ENCODE data around the gene WIPF2. TPM values are rescaled to one million over a fixed set of nuclear protein-coding genes. Genes with fewer than 3 reads are reported as not detected.
"Not testable (repeated sequence)": the region's sequence is repeated elsewhere in the genome, so short reads cannot be mapped to it uniquely, and the experiment has no call there.

Gene WIPF2
- total RNA-seq, 4 donors from 2014 or later: 4.6 to 6.2 (median 5.4) TPM

- in situ Hi-C loops (cut with MboI; ENCODE audit: low sequenced_read_pairs in 4 of 4): loop anchor here in 1 of 4 donors (25.0 kb wide), 1 partner anchor 137 kb away; the partner anchor contains the start of gene GJD3
- H3K27ac ChIP-seq: peak overlapping the region; percentile 5 to 46 (median 28)
- H3K27me3 ChIP-seq: no peaks in the 10 kb centered on the region
- no peak overlapping the region for H3K4me3 ChIP-seq
- H3K4me1 ChIP-seq: peaks cover 10 to 11% of the 10 kb centered on the region in 2 donors
- no peaks in the 10 kb centered on the region for H3K9me3 ChIP-seq
- ATAC-seq (no peak), DNase-seq (no peak)
- TF ChIP-seq CTCF (IDR thresholded peaks at IDR 0.05 in 4 of 5, conservative IDR thresholded peaks at IDR 0.05 in 1 of 5) (no peak), POLR2A (IDR thresholded peaks at IDR 0.05) (no peak)
- no peaks in the 10 kb centered on the region for H3K36me3 ChIP-seq
- intact Hi-C loops (cut with DNase I; ENCODE audit: low total_unique reads): no loop called here
Observed at GRCh38 chr17:40224718-40225550, 5.8 kb downstream of the WIPF2 start.

- in situ Hi-C loops (cut with MboI; ENCODE audit: low sequenced_read_pairs in 4 of 4); intact Hi-C loops (cut with DNase I; ENCODE audit: low total_unique reads); H3K4me3 ChIP-seq; H3K27me3 ChIP-seq; ATAC-seq; H3K27ac ChIP-seq; DNase-seq; H3K9me3 ChIP-seq: not testable (repeated sequence)
- Histone ChIP-seq H3K4me1 (peaks cover 0 to 18% of the 10 kb centered on the region in 2 donors), H3K36me3 (peaks cover 0 to 17% of the 10 kb centered on the region in 2 donors)
Observed at GRCh38 chr17:40229146-40229545, 10.0 kb downstream of the WIPF2 start.

- H3K4me1 ChIP-seq: peaks cover 0 to 8% of the 10 kb centered on the region in 2 donors
- H3K27me3 ChIP-seq: no peaks in the 10 kb centered on the region
- DNase-seq: no peak
- H3K36me3 ChIP-seq: peaks cover 0 to 20% of the 10 kb centered on the region in 2 donors
- TF ChIP-seq POLR2A (IDR thresholded peaks at IDR 0.05) (no peak), CTCF (IDR thresholded peaks at IDR 0.05 in 4 of 5, conservative IDR thresholded peaks at IDR 0.05 in 1 of 5) (no peak)
- intact Hi-C loops (cut with DNase I; ENCODE audit: low total_unique reads): no loop called here
- in situ Hi-C loops (cut with MboI; ENCODE audit: low sequenced_read_pairs in 4 of 4): no loop called here
- ATAC-seq: no peak
- H3K9me3 ChIP-seq: no peaks in the 10 kb centered on the region
- no peak overlapping the region for H3K4me3 ChIP-seq
- H3K27ac ChIP-seq: no peak overlapping the region
Observed at GRCh38 chr17:40230670-40231069, 11.6 kb downstream of the WIPF2 start.

- H3K27ac ChIP-seq; H3K9me3 ChIP-seq; ATAC-seq; H3K27me3 ChIP-seq; in situ Hi-C loops (cut with MboI; ENCODE audit: low sequenced_read_pairs in 4 of 4); DNase-seq; H3K4me1 ChIP-seq; intact Hi-C loops (cut with DNase I; ENCODE audit: low total_unique reads); H3K4me3 ChIP-seq: not testable (repeated sequence)
- peaks cover 0 to 20% of the 10 kb centered on the region in 2 donors for H3K36me3 ChIP-seq
Observed at GRCh38 chr17:40231928-40232327, 12.8 kb downstream of the WIPF2 start.

- in situ Hi-C loops (cut with MboI; ENCODE audit: low sequenced_read_pairs in 4 of 4) (no loop called here), intact Hi-C loops (cut with DNase I; ENCODE audit: low total_unique reads) (no loop called here)
- H3K27ac ChIP-seq: no peak overlapping the region
- H3K27me3 ChIP-seq: no peaks in the 10 kb centered on the region
- H3K4me3 ChIP-seq: no peak overlapping the region
- no peak for DNase-seq
- TF ChIP-seq POLR2A (IDR thresholded peaks at IDR 0.05) (no peak), CTCF (IDR thresholded peaks at IDR 0.05 in 4 of 5, conservative IDR thresholded peaks at IDR 0.05 in 1 of 5) (no peak)
- H3K36me3 ChIP-seq: no peaks in the 10 kb centered on the region
- H3K9me3 ChIP-seq: no peaks in the 10 kb centered on the region
- peaks cover 9 to 12% of the 10 kb centered on the region in 2 donors for H3K4me1 ChIP-seq
- no peak for ATAC-seq
Observed at GRCh38 chr17:40241252-40241834, 22.2 kb downstream of the WIPF2 start.

Data from gastrocnemius medialis (tissue), 4 donors.